HCT116 (cell line): ENCODE measurements around the gene GTF2A1. TPM values are rescaled to one million over a fixed set of nuclear protein-coding genes. Genes with fewer than 3 reads are reported as not detected.

Experiments
- ATAC-seq: fragments of 200-7000 bp; cut with Tn5 transposase; 2 replicates; pipeline ENCODE4 v1.9.1; 2020; ENCODE audit warnings: mild to moderate bottlenecking, moderate library complexity
- BruUV-seq: library from RNA; stranded (reverse); fragments of 400-500 nt; replicated peaks from 2 replicates; lab custom pipeline; 2021; lab: Mats Ljungman, UMichigan
- CTCF ChIA-PET: fragments of 300-600 bp; sonication (Branson Sonifier 250); formaldehyde crosslinking; loops from one replicate; lab custom pipeline; 2021; ENCODE audit warnings: antibody characterized with exemption; lab: Charles Lee
- POLR2A ChIA-PET: fragments of 300-600, 350-600 bp; sonication (Branson Sonifier 250); formaldehyde crosslinking; loops from one replicate; lab custom pipeline; 2021; ENCODE audit warnings: antibody characterized with exemption; lab: Charles Lee
- RAD21 ChIA-PET, 2 experiments: fragments of 300-600 bp; sonication (Branson Sonifier 250); formaldehyde crosslinking; loops; one replicate each; lab custom pipeline; 2023; ENCODE audit warnings: low total read pairs in 2 of 2; ENCODE audit not compliant: uncharacterized antibody in 2 of 2, unreplicated experiment in 2 of 2, low non-redundant PET in 1 of 2; lab: Charles Lee
- DNase-seq: peaks from one replicate; pipeline ENCODE4 v3.0.0-alpha.2; 2010; ENCODE audit warnings: low read depth, low spot score
- H2AFZ ChIP-seq: fragments of 200-600 bp; shearing (Covaris generic), sonication (generic); 2 replicates; pipeline ENCODE4 v1.6.1; 2017; ENCODE audit warnings: low read depth, mixed run types, mixed read lengths, antibody characterized with exemption, low read length; ENCODE audit not compliant: poor library complexity, severe bottlenecking
- H3K27ac ChIP-seq: 2 replicates; pipeline ENCODE4 v1.5.1; 2012; ENCODE audit warnings: low read depth, low read length
- H3K27me3 ChIP-seq: fragments of 200-600 bp; sonication (generic); 2 replicates; pipeline ENCODE4 v1.6.1; 2016; ENCODE audit warnings: mixed run types, low read length, mixed read lengths; ENCODE audit not compliant: insufficient read depth
- H3K36me3 ChIP-seq, 2 experiments: fragments of 200-500 bp in 1 of 2; fragments of 200-600 bp in 1 of 2; sonication (Bioruptor generic) in 1 of 2; sonication (generic) in 1 of 2; 2 replicates each; pipeline versions ENCODE4 v1.5.1 to v1.6.1; 2014 to 2016; ENCODE audit warnings: low read length in 2 of 2, inconsistent platforms in 1 of 2, mixed read lengths in 1 of 2, mixed run types in 1 of 2; ENCODE audit not compliant: insufficient read depth in 2 of 2, control insufficient read depth in 1 of 2
- H3K4me1 ChIP-seq, 2 experiments: fragments of 200-600 bp in 1 of 2; sonication (generic) in 1 of 2; 2 replicates each; pipeline versions ENCODE4 v1.5.1 to v1.6.1; 2012 to 2017; ENCODE audit warnings: low read length in 2 of 2, inconsistent platforms in 1 of 2, mild to moderate bottlenecking in 1 of 2, mixed read lengths in 1 of 2, mixed run types in 1 of 2, moderate library complexity in 1 of 2; ENCODE audit not compliant: insufficient read depth in 2 of 2, control insufficient read depth in 1 of 2
- H3K4me2 ChIP-seq: fragments of 200-600 bp; sonication (generic); 2 replicates; pipeline ENCODE4 v1.6.1; 2017; ENCODE audit warnings: mixed run types, low read length, mixed read lengths
- H3K4me3 ChIP-seq, 2 experiments: fragments of 200-600 bp in 1 of 2; sonication (generic) in 1 of 2; replicated peaks in 1 of 2; 2 replicates each; pipeline ENCODE4 v1.5.1; 2011 to 2016; ENCODE audit warnings: low read length in 2 of 2, control low read depth in 1 of 2, low read depth in 1 of 2, mild to moderate bottlenecking in 1 of 2, mixed read lengths in 1 of 2, mixed run types in 1 of 2
- H3K79me2 ChIP-seq: fragments of 200-600 bp; sonication (generic); 2 replicates; pipeline ENCODE4 v1.6.1; 2017; ENCODE audit warnings: mild to moderate bottlenecking, mixed run types, low read length, moderate library complexity, mixed read lengths; ENCODE audit not compliant: insufficient read depth
- H3K9ac ChIP-seq: fragments of 200-600 bp; sonication (generic); 2 replicates; pipeline ENCODE4 v1.6.1; 2016; ENCODE audit warnings: low read length, mixed read lengths
- H3K9me2 ChIP-seq: fragments of 200-600 bp; sonication (generic), shearing (Covaris generic); 2 replicates; pipeline ENCODE4 v1.6.1; 2017; ENCODE audit warnings: mixed run types, mild to moderate bottlenecking, moderate library complexity; ENCODE audit not compliant: insufficient read depth
- H3K9me3 ChIP-seq, 2 experiments: fragments of 200-500 bp in 1 of 2; fragments of 200-600 bp in 1 of 2; sonication (Bioruptor generic) in 1 of 2; sonication (generic) in 1 of 2; 2 replicates each; pipeline ENCODE4 v1.6.1; 2014 to 2017; ENCODE audit warnings: low read length in 2 of 2, mixed read lengths in 2 of 2, inconsistent platforms in 1 of 2, low read depth in 1 of 2, mild to moderate bottlenecking in 1 of 2, mixed run types in 1 of 2, moderate library complexity in 1 of 2; ENCODE audit not compliant: control insufficient read depth in 1 of 2, insufficient read depth in 1 of 2
- H4K20me1 ChIP-seq: fragments of 200-600 bp; sonication (generic), shearing (Covaris generic); 2 replicates; pipeline ENCODE4 v1.6.1; 2017; ENCODE audit warnings: mixed run types, mild to moderate bottlenecking, moderate library complexity; ENCODE audit not compliant: insufficient read depth
- ATF3 ChIP-seq: IDR thresholded peaks from 2 replicates; pipeline ENCODE4 v1.6.1; 2012
- CEBPB ChIP-seq: IDR thresholded peaks from 2 replicates; pipeline ENCODE4 v1.6.1; 2012; ENCODE audit warnings: low read depth
- CTCF ChIP-seq, 3 experiments: fragments of 200-600 bp in 1 of 3; sonication (generic) in 1 of 3; IDR thresholded peaks in 2 of 3; conservative IDR thresholded peaks in 1 of 3; 2 replicates each; pipeline ENCODE4 v1.5.1; 2012 to 2017; ENCODE audit warnings: low read depth in 2 of 3, low read length in 2 of 3, antibody characterized with exemption in 1 of 3, borderline replicate concordance in 1 of 3, control low read depth in 1 of 3, mild to moderate bottlenecking in 1 of 3, mixed read lengths in 1 of 3, mixed run types in 1 of 3, moderate library complexity in 1 of 3; ENCODE audit not compliant: insufficient read depth in 1 of 3
- ELF1 ChIP-seq: IDR thresholded peaks from 2 replicates; pipeline ENCODE4 v1.6.1; 2012; ENCODE audit warnings: low read depth, borderline replicate concordance
- EZH2 ChIP-seq: fragments of 200-600 bp; sonication (generic); IDR thresholded peaks from 2 replicates; pipeline ENCODE4 v1.6.1; 2017; ENCODE audit warnings: antibody characterized with exemption, mixed run types
- FOSL1 ChIP-seq: IDR thresholded peaks from 2 replicates; pipeline ENCODE4 v1.6.1; 2012; ENCODE audit warnings: low read depth
- MAX ChIP-seq: IDR thresholded peaks from 2 replicates; pipeline ENCODE4 v1.6.1; 2012
- POLR2A ChIP-seq: IDR thresholded peaks from 2 replicates; pipeline ENCODE4 v1.7.0; 2011; ENCODE audit warnings: borderline replicate concordance; ENCODE audit not compliant: insufficient read depth, insufficient read length; ENCODE audit errors: extremely low read depth
- POLR2AphosphoS5 ChIP-seq: IDR thresholded peaks from 2 replicates; pipeline ENCODE4 v1.6.1; 2011; ENCODE audit warnings: mild to moderate bottlenecking, low read depth, low read length, moderate library complexity
- REST ChIP-seq: IDR thresholded peaks from 2 replicates; pipeline ENCODE4 v1.6.1; 2012; ENCODE audit warnings: low read depth
- SIN3A ChIP-seq: IDR thresholded peaks from 2 replicates; pipeline ENCODE4 v1.6.1; 2012; ENCODE audit warnings: low read depth
- SRF ChIP-seq: IDR thresholded peaks from 2 replicates; pipeline ENCODE4 v1.6.1; 2012; ENCODE audit warnings: low read depth
- YY1 ChIP-seq: IDR thresholded peaks from 2 replicates; pipeline ENCODE4 v1.6.1; 2011; ENCODE audit warnings: low read length, low read depth, moderate library complexity, mild to moderate bottlenecking; ENCODE audit not compliant: insufficient replicate concordance; ENCODE audit errors: extremely low read depth
- ZBTB33 ChIP-seq: IDR thresholded peaks from 2 replicates; pipeline ENCODE4 v1.6.1; 2011; ENCODE audit warnings: mild to moderate bottlenecking, low read length, moderate library complexity; ENCODE audit not compliant: insufficient replicate concordance; ENCODE audit errors: extremely low read depth
- ZFX ChIP-seq: fragments of 450-650 bp; IDR thresholded peaks from 2 replicates; pipeline ENCODE4 v1.6.1; 2017
- ZNF274 ChIP-seq: fragments of 200-500 bp; sonication (Bioruptor generic); IDR thresholded peaks from 2 replicates; pipeline ENCODE4 v1.6.1; 2014; ENCODE audit warnings: mild to moderate bottlenecking, low read depth, low read length, inconsistent platforms
- intact Hi-C: fragments of 100-400 bp; cut with micrococcal nuclease; formaldehyde crosslinking; loops from 2 replicates; pipeline ENCODE4 v1.10.0; 2022
- total RNA-seq: library from RNA; stranded (reverse); gene quantifications from one replicate; pipeline ENCODE4 v1.2.1, GENCODE V29; 2021; ENCODE audit not compliant: unreplicated experiment

GTF2A1 gene
- total RNA-seq, 1 experiment from 2014 or later = 39.7 TPM

- no peak overlapping the region for H2AFZ ChIP-seq
- ChIA-PET POLR2A (no interaction called here), CTCF (no interaction called here)
These were observed 77.0 kb downstream of the GTF2A1 start for GRCh38 chr14:81143793-81144192.

More at GRCh38 chr14:81143793-81144192, 77.0 kb downstream of the GTF2A1 start:
- no peak overlapping the region for H3K9ac ChIP-seq
- RAD21 ChIA-PET = no interaction called here
- H3K27ac ChIP-seq = no peak overlapping the region
- H3K36me3 ChIP-seq = no peaks in the 10 kb centered on the region
- intact Hi-C loops = no loop called here
- no TSS peak for BruUV-seq
- no peaks in the 10 kb centered on the region for H3K9me3 ChIP-seq
- H4K20me1 ChIP-seq = no peaks in the 10 kb centered on the region
- no peaks in the 10 kb centered on the region for H3K9me2 ChIP-seq
- no peak for ATAC-seq
- no peak for DNase-seq
- H3K27me3 ChIP-seq = no peaks in the 10 kb centered on the region
- H3K4me3 ChIP-seq = no peak overlapping the region
- TF ChIP-seq EZH2 (no peak), ELF1 (no peak), POLR2AphosphoS5 (no peak), ZNF274 (no peak), SIN3A (no peak), ATF3 (no peak), CTCF (IDR thresholded peaks at IDR 0.05 in 2 of 3, conservative IDR thresholded peaks at IDR 0.05 in 1 of 3; ENCODE audit: borderline replicate concordance in 1 of 3, insufficient read depth in 1 of 3, low read depth in 2 of 3, low read length in 2 of 3) (no peak), FOSL1 (no peak), ZFX (no peak), REST (no peak), SRF (no peak), YY1 (no peak), CEBPB (no peak), MAX (no peak), ZBTB33 (no peak), POLR2A (no peak)
- H3K4me1 ChIP-seq = no peaks in the 10 kb centered on the region
- H3K79me2 ChIP-seq = no peaks in the 10 kb centered on the region
- no peak overlapping the region for H3K4me2 ChIP-seq
